ENCODE measurements around the gene SORCS3.

DNA sequence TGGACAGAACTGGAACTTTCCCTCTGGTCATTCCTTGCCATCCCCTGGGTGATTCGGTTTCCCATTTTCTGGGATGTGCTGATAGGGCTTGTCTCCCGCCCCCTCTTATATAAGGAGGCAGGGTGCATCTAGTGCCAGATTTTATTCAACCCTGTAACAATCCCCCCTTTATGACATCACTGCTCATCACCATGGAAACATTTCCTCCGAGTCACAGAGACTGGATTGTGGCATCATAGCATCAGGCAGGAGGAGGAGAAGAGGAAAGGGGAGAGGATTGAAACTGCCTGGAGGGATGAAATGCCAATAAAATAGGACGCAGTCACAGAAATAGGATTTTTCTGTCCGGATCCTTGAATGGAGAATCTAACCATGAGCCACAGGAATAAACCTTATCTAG lies 25.0 kb downstream of the SORCS3 start:
- TF ChIP-seq, protein P1, sequence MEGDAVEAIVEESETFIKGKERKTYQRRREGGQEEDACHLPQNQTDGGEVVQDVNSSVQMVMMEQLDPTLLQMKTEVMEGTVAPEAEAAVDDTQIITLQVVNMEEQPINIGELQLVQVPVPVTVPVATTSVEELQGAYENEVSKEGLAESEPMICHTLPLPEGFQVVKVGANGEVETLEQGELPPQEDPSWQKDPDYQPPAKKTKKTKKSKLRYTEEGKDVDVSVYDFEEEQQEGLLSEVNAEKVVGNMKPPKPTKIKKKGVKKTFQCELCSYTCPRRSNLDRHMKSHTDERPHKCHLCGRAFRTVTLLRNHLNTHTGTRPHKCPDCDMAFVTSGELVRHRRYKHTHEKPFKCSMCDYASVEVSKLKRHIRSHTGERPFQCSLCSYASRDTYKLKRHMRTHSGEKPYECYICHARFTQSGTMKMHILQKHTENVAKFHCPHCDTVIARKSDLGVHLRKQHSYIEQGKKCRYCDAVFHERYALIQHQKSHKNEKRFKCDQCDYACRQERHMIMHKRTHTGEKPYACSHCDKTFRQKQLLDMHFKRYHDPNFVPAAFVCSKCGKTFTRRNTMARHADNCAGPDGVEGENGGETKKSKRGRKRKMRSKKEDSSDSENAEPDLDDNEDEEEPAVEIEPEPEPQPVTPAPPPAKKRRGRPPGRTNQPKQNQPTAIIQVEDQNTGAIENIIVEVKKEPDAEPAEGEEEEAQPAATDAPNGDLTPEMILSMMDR (IDR thresholded peaks at IDR 0.05): no peak
- TF ChIP-seq POLR2A (IDR thresholded peaks at IDR 0.05; ENCODE audit: low read depth): no peak

Measured in esophagus muscularis mucosa (tissue), 3 donors.